Peyer's patch (tissue), 4 donors: ENCODE data around the gene CLRN3.

Experiments used
- CTCF ChIP-seq, 6 experiments: fragments of 450-650 bp in 4 of 6; fragments of 200-600 bp in 2 of 6; sonication (generic) in 1 of 6; IDR thresholded peaks; one replicate each; pipeline ENCODE4 v1.5.1; 2017 to 2019; ENCODE audit warnings: antibody characterized with exemption in 6 of 6, mild to moderate bottlenecking in 3 of 6, moderate library complexity in 1 of 6
- POLR2A ChIP-seq, 2 donors: fragments of 450-650 bp; IDR thresholded peaks; one replicate each; pipeline ENCODE4 v1.5.1; 2017; ENCODE audit warnings: antibody characterized with exemption in 2 of 2, mild to moderate bottlenecking in 2 of 2, moderate library complexity in 2 of 2

GRCh38 chr10:127886371-127887051 lies 6.2 kb downstream of the CLRN3 start:
- TF ChIP-seq CTCF (IDR thresholded peaks at IDR 0.05) (peak in 1 of 6 experiments; percentile 5), POLR2A (IDR thresholded peaks at IDR 0.05) (peak; percentile 87 to 90)
